Adipocyte (in vitro differentiated cells): ENCODE results near the gene HEPH.

Experiments used
- DNase-seq: peaks from one replicate; pipeline ENCODE4 v3.0.0-alpha.2; 2015; ENCODE audit warnings: low read depth
- H3K27me3 ChIP-seq: replicated peaks from 2 replicates; pipeline ENCODE4 v1.7.0; 2013; ENCODE audit warnings: mild to moderate bottlenecking, low read length, moderate library complexity; ENCODE audit not compliant: control insufficient read depth, insufficient read depth
- H3K36me3 ChIP-seq: 2 replicates; pipeline ENCODE4 v1.7.0; 2013; ENCODE audit warnings: low read length, mild to moderate bottlenecking, moderate library complexity; ENCODE audit not compliant: control insufficient read depth, insufficient read depth, severe bottlenecking
- H3K4me1 ChIP-seq: 2 replicates; pipeline ENCODE4 v1.7.0; 2013; ENCODE audit warnings: mild to moderate bottlenecking, low read length, moderate library complexity; ENCODE audit not compliant: control insufficient read depth, insufficient read depth
- H3K4me3 ChIP-seq: 2 replicates; pipeline ENCODE4 v1.7.0; 2013; ENCODE audit warnings: mild to moderate bottlenecking, low read length, moderate library complexity
- H3K9ac ChIP-seq: 2 replicates; pipeline ENCODE4 v1.7.0; 2013; ENCODE audit warnings: mild to moderate bottlenecking, low read length, moderate library complexity
- H3K9me3 ChIP-seq: 2 replicates; pipeline ENCODE4 v1.7.0; 2013; ENCODE audit warnings: mild to moderate bottlenecking, low read length, moderate library complexity; ENCODE audit not compliant: control insufficient read depth

HEPH gene

GRCh38 chrX:66163447-66163846 is 600 bp upstream of the HEPH start:
- Histone ChIP-seq H3K9me3 (no peaks in the 10 kb centered on the region), H3K4me3 (no peak overlapping the region), H3K4me1 (no peaks in the 10 kb centered on the region), H3K9ac (no peak overlapping the region), H3K27me3 (peaks cover 3% of the 10 kb centered on the region), H3K36me3 (no peaks in the 10 kb centered on the region)
- no peak for DNase-seq

- Histone ChIP-seq H3K9me3 (no peaks in the 10 kb centered on the region), H3K9ac (peak overlapping the region; percentile 67), H3K27me3 (peaks cover 3% of the 10 kb centered on the region), H3K4me1 (no peaks in the 10 kb centered on the region), H3K36me3 (no peaks in the 10 kb centered on the region), H3K4me3 (peak overlapping the region; percentile 74)
- no peak for DNase-seq
These were observed 423 bp downstream of the HEPH start for GRCh38 chrX:66164470-66164869.

- H3K4me3 ChIP-seq, result peak overlapping the region; percentile 74
- peaks cover 3% of the 10 kb centered on the region for H3K27me3 ChIP-seq
- H3K9ac ChIP-seq, result peak overlapping the region; percentile 67
- H3K4me1 ChIP-seq, result no peaks in the 10 kb centered on the region
- no peaks in the 10 kb centered on the region for H3K9me3 ChIP-seq
- no peak for DNase-seq
- H3K36me3 ChIP-seq, result no peaks in the 10 kb centered on the region
These were observed 884 bp downstream of the HEPH start for GRCh38 chrX:66164931-66165330.

GRCh38 chrX:66166671-66167070 is 2.6 kb downstream of the HEPH start:
- no peaks in the 10 kb centered on the region for H3K9me3 ChIP-seq
- H3K9ac ChIP-seq, result no peak overlapping the region
- no peaks in the 10 kb centered on the region for H3K4me1 ChIP-seq
- H3K4me3 ChIP-seq, result no peak overlapping the region
- peaks cover 3% of the 10 kb centered on the region for H3K27me3 ChIP-seq
- H3K36me3 ChIP-seq, result no peaks in the 10 kb centered on the region
- no peak for DNase-seq

GRCh38 chrX:66167431-66167830 is 3.4 kb downstream of the HEPH start:
- Histone ChIP-seq H3K9me3 (no peaks in the 10 kb centered on the region), H3K36me3 (no peaks in the 10 kb centered on the region), H3K4me3 (no peak overlapping the region), H3K27me3 (peaks cover 3% of the 10 kb centered on the region), H3K9ac (no peak overlapping the region), H3K4me1 (no peaks in the 10 kb centered on the region)
- no peak for DNase-seq

- no peak overlapping the region for H3K4me3 ChIP-seq
- no peaks in the 10 kb centered on the region for H3K27me3 ChIP-seq
- H3K9ac ChIP-seq, result no peak overlapping the region
- no peaks in the 10 kb centered on the region for H3K4me1 ChIP-seq
- H3K36me3 ChIP-seq, result no peaks in the 10 kb centered on the region
- DNase-seq, result no peak
- H3K9me3 ChIP-seq, result peaks cover 33% of the 10 kb centered on the region
These were observed 12.1 kb downstream of the HEPH start for GRCh38 chrX:66176134-66176533.

GRCh38 chrX:66191563-66191962 is 27.5 kb downstream of the HEPH start:
- H3K27me3 ChIP-seq, result peaks cover 2% of the 10 kb centered on the region
- peaks cover 5% of the 10 kb centered on the region for H3K36me3 ChIP-seq
- DNase-seq, result no peak
- H3K4me1 ChIP-seq, result no peaks in the 10 kb centered on the region
- no peak overlapping the region for H3K4me3 ChIP-seq
- H3K9me3 ChIP-seq, result no peaks in the 10 kb centered on the region
- no peak overlapping the region for H3K9ac ChIP-seq

GRCh38 chrX:66193821-66194220 is 29.8 kb downstream of the HEPH start:
- H3K27me3 ChIP-seq, result peaks cover 7% of the 10 kb centered on the region
- H3K36me3 ChIP-seq, result no peaks in the 10 kb centered on the region
- H3K4me3 ChIP-seq, result no peak overlapping the region
- no peaks in the 10 kb centered on the region for H3K9me3 ChIP-seq
- no peak for DNase-seq
- no peak overlapping the region for H3K9ac ChIP-seq
- H3K4me1 ChIP-seq, result no peaks in the 10 kb centered on the region

- peaks cover 15% of the 10 kb centered on the region for H3K27me3 ChIP-seq
- no peak overlapping the region for H3K9ac ChIP-seq
- DNase-seq, result no peak
- no peaks in the 10 kb centered on the region for H3K36me3 ChIP-seq
- H3K4me3 ChIP-seq, result no peak overlapping the region
- no peaks in the 10 kb centered on the region for H3K9me3 ChIP-seq
- H3K4me1 ChIP-seq, result no peaks in the 10 kb centered on the region
These were observed 36.1 kb downstream of the HEPH start for GRCh38 chrX:66200050-66200664.

- H3K4me3 ChIP-seq, result no peak overlapping the region
- H3K9ac ChIP-seq, result no peak overlapping the region
- no peaks in the 10 kb centered on the region for H3K4me1 ChIP-seq
- H3K36me3 ChIP-seq, result no peaks in the 10 kb centered on the region
- H3K9me3 ChIP-seq, result no peaks in the 10 kb centered on the region
- H3K27me3 ChIP-seq, result peaks cover 15% of the 10 kb centered on the region
- DNase-seq, result peak; percentile 62
These were observed 37.1 kb downstream of the HEPH start for GRCh38 chrX:66200855-66201795.

- Histone ChIP-seq H3K36me3 (no peaks in the 10 kb centered on the region), H3K4me3 (no peak overlapping the region), H3K27me3 (peaks cover 8% of the 10 kb centered on the region), H3K9ac (no peak overlapping the region), H3K9me3 (no peaks in the 10 kb centered on the region), H3K4me1 (no peaks in the 10 kb centered on the region)
- DNase-seq, result no peak
These were observed 39.1 kb downstream of the HEPH start for GRCh38 chrX:66203114-66203513.
